Parathyroid adenoma (tissue), 2 donors: ENCODE measurements around the gene ZGPAT.

Source experiments
- H2AFZ ChIP-seq: fragments of 300-600 bp; sonication (generic); one replicate; pipeline ENCODE4 v1.7.0; 2017; ENCODE audit warnings: antibody characterized with exemption, mild to moderate bottlenecking
- H3K27ac ChIP-seq: fragments of 300-600 bp; sonication (generic); one replicate; pipeline ENCODE4 v1.7.0; 2017
- H3K27me3 ChIP-seq: fragments of 300-600 bp; sonication (generic); one replicate; pipeline ENCODE4 v1.7.0; 2017; ENCODE audit warnings: low read length; ENCODE audit not compliant: control insufficient read depth, insufficient read depth
- H3K36me3 ChIP-seq: fragments of 300-600 bp; sonication (generic); one replicate; pipeline ENCODE4 v1.7.0; 2017; ENCODE audit warnings: low read length; ENCODE audit not compliant: control insufficient read depth, insufficient read depth
- H3K4me1 ChIP-seq: fragments of 300-600 bp; sonication (generic); one replicate; pipeline ENCODE4 v1.7.0; 2017; ENCODE audit warnings: control low read depth
- H3K4me2 ChIP-seq: fragments of 300-600 bp; sonication (generic); one replicate; pipeline ENCODE4 v1.7.0; 2017; ENCODE audit warnings: low read length
- H3K4me3 ChIP-seq: fragments of 300-600 bp; sonication (generic); one replicate; pipeline ENCODE4 v1.7.0; 2017; ENCODE audit warnings: low read depth, low read length
- H3K79me2 ChIP-seq: fragments of 300-600 bp; sonication (generic); one replicate; pipeline ENCODE4 v1.7.0; 2017; ENCODE audit warnings: control low read depth
- H3K9ac ChIP-seq: fragments of 300-600 bp; sonication (generic); one replicate; pipeline ENCODE4 v1.7.0; 2017; ENCODE audit warnings: mild to moderate bottlenecking
- H3K9me3 ChIP-seq: fragments of 300-600 bp; sonication (generic); one replicate; pipeline ENCODE4 v1.7.0; 2017; ENCODE audit warnings: low read length; ENCODE audit not compliant: control insufficient read depth
- CTCF ChIP-seq: fragments of 300-600 bp; sonication (generic); IDR thresholded peaks from one replicate; pipeline ENCODE4 v1.7.0; 2017; ENCODE audit warnings: antibody characterized with exemption, mild to moderate bottlenecking
- donor health status: primary hyperparathyroidism.

Gene ZGPAT

GRCh38 chr20:63686094-63686491 is 21.7 kb upstream of the ZGPAT start:
- H3K27ac ChIP-seq: peak overlapping the region; percentile 78
- H3K4me2 ChIP-seq: peak overlapping the region; percentile 15
- no peaks in the 10 kb centered on the region for H3K4me1 ChIP-seq
- H3K9me3 ChIP-seq: no peaks in the 10 kb centered on the region
- H3K4me3 ChIP-seq: no peak overlapping the region
- H2AFZ ChIP-seq: no peak overlapping the region
- no peaks in the 10 kb centered on the region for H3K27me3 ChIP-seq
- H3K9ac ChIP-seq: no peak overlapping the region
- no peak for TF ChIP-seq CTCF
- H3K79me2 ChIP-seq: no peaks in the 10 kb centered on the region
- H3K36me3 ChIP-seq: no peaks in the 10 kb centered on the region

GRCh38 chr20:63686492-63687321 is 21.1 kb upstream of the ZGPAT start:
- no peak for TF ChIP-seq CTCF
- Histone ChIP-seq H2AFZ (no peak overlapping the region), H3K79me2 (no peaks in the 10 kb centered on the region), H3K27me3 (no peaks in the 10 kb centered on the region), H3K4me1 (no peaks in the 10 kb centered on the region), H3K4me3 (no peak overlapping the region), H3K4me2 (peak overlapping the region; percentile 15), H3K9me3 (no peaks in the 10 kb centered on the region), H3K9ac (no peak overlapping the region), H3K36me3 (no peaks in the 10 kb centered on the region), H3K27ac (peak overlapping the region; percentile 78)

GRCh38 chr20:63687419-63688178 is 20.2 kb upstream of the ZGPAT start:
- Histone ChIP-seq H3K4me3 (no peak overlapping the region), H2AFZ (no peak overlapping the region), H3K4me1 (no peaks in the 10 kb centered on the region), H3K9me3 (no peaks in the 10 kb centered on the region), H3K27ac (peak overlapping the region; percentile 78), H3K79me2 (no peaks in the 10 kb centered on the region), H3K27me3 (no peaks in the 10 kb centered on the region), H3K9ac (no peak overlapping the region), H3K36me3 (no peaks in the 10 kb centered on the region), H3K4me2 (no peak overlapping the region)
- no peak for TF ChIP-seq CTCF

- Histone ChIP-seq H3K4me2 (no peak overlapping the region), H3K4me1 (no peaks in the 10 kb centered on the region), H3K9me3 (no peaks in the 10 kb centered on the region), H3K27me3 (no peaks in the 10 kb centered on the region), H3K79me2 (no peaks in the 10 kb centered on the region), H3K27ac (peak overlapping the region; percentile 78), H3K9ac (no peak overlapping the region), H2AFZ (no peak overlapping the region), H3K36me3 (no peaks in the 10 kb centered on the region), H3K4me3 (no peak overlapping the region)
- no peak for TF ChIP-seq CTCF
Measured at GRCh38 chr20:63688228-63689045, 19.4 kb upstream of the ZGPAT start.
